Activated gamma-delta T cell treated with anti-CD3 and anti-CD28 coated beads, Interleukin-2, amount 50 U/mL, for 16 hours (primary cell): ENCODE results near the gene RPS27L.

Experiments used
- DNase-seq: peaks from one replicate; pipeline ENCODE4 v3.0.0-alpha.2; 2020; ENCODE audit warnings: low read depth

The RPS27L gene

GRCh38 chr15:63188247-63188925 lies 31.1 kb upstream of the RPS27L start:
- DNase-seq: no peak

DNA sequence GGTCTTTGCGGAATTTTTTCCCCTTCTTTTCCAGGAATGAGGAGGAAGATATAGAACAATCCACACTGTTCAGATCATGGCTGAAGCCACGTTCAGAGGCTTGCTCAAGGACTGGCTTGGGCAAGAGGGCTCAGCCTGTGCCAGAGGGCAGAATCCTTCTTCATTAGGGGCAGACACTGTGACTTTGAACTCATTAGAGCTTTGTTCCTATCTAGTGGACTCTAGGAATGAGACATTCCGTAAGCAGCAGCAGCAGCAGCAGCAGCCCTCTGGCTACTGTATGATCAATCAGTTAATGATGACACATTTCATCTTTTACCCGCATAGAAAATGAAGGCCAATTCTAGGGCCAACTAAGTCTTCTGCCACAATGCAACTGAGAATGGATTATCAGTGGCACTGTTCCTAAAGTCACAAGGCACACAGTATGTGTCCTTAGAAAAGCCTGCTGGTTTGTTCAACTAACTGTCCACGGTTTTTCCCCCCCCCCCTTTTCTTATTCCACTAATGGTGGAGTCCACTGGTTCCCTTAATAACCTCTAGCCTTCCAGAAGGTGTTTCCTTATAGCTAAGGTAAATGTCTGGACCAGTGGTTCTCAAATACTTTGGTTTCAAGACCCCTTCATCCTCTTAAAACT lies 30.4 kb upstream of the RPS27L start:
- DNase-seq: no peak

GRCh38 chr15:63186065-63186464 lies 28.8 kb upstream of the RPS27L start:
- no peak for DNase-seq

DNA sequence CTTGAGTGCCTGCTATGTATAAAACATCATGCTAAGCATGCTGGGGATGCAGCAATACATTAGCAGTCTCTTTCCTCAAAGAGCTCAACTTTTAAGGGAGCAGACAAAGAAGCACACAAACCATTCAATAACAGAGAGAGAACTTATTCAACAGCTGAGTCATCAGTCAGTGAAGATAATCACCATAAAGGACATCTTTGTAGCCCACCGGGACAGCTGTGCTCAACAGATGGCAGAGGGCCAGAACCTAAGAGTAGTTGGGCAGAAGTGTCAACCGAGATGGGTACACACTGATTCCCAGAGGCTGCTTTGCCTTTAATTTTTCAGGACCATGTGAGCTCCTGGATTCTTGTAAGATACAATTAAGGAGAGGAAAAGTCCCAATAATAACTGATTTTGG lies 27.9 kb upstream of the RPS27L start:
- no peak for DNase-seq

GRCh38 chr15:63181648-63182047 lies 24.4 kb upstream of the RPS27L start:
- no peak for DNase-seq

DNA sequence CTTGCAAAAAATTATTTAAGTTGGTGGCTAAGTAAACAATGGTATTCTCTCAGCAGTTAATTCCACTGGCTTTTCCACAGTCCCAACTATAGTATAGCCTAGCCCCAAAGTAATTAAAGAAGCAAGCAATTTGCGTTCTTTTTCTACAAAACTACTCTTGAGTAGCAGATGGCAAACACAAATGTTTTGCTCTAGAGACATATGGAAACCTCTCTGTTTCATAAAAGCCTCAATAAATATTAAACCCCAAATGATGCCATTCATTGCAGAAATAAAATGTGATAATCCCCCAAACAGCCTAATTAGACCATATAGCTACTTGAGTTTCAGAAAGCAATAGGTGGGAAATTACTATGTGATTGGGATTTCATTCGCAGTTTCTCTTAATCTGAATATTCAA lies 23.5 kb upstream of the RPS27L start:
- no peak for DNase-seq

- DNase-seq: no peak
These were observed 20.8 kb upstream of the RPS27L start for GRCh38 chr15:63178034-63178433.

GRCh38 chr15:63176302-63176701 lies 19.0 kb upstream of the RPS27L start:
- DNase-seq: no peak

DNA sequence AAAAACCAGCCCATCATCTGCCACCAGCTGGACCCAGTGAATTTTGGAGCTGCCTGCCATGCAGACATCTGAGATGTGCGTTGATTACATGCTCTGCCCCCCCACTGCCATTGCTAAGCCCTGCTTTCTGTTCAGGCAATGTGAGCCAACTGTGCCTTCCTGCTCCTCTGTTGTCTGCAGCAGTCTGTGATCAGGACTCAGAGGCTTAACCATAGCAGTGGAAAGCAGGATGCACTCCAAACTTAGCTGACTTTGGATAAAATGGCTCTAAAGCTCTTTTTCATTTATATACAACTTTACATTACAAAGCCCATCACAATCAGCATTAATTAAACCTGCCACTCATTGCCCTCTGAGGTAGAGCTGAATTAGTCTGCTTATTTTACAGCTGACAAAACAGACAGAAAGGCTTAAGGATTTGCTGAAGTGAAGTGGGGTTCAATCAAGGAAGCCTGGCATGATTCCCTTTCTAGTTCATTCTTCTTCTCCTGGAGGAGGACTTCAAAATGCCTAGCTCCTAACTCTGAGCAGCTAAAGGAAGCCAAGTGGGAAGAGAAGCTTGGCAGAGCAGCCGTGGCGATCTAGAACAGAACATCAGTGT lies 15.7 kb upstream of the RPS27L start:
- no peak for DNase-seq

DNA sequence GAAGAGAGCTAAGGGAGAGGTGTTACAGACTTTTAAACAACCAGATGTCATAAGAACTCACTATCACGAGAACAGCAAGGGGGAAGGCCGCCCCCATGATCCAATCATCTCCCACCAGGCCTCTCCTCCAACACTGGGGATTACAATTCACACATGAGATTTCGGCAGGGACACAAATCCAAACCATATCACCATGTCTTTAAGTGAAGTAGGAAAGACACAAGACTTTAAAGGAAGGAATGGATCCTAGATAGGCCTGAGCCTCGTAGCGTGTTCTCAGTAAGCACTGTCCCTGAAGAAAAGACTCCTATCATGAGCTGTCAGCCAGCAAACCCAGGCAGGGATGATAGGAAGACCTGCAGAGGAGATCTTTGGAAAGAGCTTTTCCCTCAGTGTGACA lies 15.1 kb upstream of the RPS27L start:
- DNase-seq: no peak

DNA sequence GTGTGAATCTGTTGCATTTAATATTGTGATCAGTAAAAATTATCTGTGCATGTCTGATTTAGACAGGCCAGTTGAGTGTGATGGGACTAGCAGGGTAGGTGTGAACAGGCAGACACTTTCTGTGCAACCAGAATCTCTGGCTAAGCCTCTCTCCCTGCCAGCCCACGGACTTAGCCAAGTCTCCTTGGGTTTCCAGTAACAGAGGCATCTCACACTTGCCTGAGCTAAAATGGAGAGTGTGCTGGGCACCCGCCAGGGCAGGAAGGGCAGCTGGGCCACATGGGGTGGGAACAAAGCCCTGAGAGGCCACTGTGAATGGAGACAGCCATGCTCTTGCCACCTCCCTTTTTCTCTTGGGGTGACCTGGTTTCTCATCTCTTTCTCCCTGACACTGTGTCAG lies 12.5 kb upstream of the RPS27L start:
- DNase-seq: no peak

DNA sequence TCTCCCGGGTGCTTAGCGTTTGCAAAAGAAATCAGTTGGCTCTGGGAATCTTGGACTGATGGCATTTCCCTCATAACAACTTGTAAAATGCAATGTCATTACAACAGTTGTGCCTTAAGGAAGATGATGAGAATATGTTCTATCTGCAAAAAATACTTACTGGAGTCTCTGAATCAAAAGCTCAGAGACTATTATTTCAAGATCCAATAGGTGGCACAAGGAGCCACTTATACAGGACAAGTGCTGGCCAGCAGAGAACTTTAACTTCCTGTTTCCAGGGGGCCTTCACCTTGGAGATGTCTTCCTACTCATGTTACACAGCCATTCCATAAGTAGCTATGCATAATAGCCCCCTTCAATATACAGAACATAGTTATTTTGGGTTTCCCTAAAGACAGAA lies 8.9 kb upstream of the RPS27L start:
- DNase-seq: no peak

DNA sequence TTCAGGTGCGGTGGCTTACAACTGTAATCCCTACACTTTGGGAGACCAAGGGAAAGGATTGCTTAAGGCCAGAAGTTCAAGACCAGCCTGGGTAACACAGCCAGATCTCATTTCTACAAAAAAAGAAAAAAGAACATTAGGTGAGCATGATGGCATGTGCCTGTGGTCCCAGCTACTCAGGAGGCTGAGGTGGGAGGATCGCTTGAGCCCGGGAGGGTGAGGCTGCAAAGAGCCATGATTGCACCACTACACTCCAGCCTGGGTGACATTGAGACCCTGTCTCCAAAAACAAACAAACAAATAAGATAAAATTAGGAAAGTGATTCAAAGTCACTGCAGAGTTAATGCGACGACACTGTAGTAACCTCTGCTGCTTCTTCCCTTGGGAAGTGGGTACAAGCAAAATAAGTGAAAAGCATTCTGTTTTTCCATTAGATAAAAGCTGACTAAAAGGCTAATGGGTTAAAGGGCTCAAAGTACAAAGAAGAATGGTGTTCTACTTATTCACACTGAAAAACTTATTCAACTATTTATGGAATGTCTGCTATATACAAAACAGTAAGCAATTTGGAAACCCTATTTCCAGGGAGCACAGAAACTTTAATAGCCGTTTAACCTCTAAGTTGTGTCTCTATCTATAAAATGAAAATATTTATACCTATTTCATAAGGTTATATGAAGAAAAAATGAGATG lies 8.0 kb upstream of the RPS27L start:
- DNase-seq: no peak

- DNase-seq: no peak
These were observed 5.9 kb upstream of the RPS27L start for GRCh38 chr15:63163217-63163616.

DNA sequence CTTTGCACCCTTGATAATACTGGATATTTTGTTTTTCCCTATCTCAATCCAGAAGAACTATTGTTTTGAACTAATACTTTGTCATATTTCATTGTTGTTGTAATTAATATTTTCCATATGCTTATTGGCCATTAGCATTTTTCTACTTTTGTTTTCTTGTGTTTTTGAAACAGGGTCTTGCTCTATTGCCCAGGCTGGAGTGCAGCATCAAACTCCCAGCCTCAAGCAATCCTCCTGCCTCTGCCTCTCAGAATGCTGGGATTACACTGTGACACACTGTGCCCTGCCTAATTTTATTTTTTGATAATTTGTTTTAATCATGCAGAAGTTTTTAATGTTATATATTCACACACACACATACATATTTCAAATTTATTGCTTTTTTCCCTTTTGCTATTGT lies 3.4 kb upstream of the RPS27L start:
- no peak for DNase-seq

- no peak for DNase-seq
These were observed 684 bp upstream of the RPS27L start for GRCh38 chr15:63157891-63158431.

DNA sequence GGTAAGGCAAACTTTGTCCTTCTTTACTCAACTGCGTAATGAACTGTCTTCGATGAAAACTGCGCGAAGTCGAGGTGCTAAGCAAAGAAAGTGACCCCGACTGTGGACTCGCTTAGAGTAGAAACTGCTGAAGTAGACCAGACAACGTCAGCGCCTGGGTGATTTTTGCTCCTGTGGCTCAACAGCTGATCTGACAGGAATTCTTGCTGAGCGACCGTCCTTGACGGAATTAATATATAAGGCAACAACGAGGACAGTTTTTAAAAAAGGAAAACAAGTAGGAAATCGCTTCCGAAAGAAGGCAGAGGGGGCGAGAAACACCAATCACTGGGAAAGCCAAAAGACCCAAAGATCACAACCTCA lies 541 bp downstream of the RPS27L start:
- DNase-seq: no peak

GRCh38 chr15:63156086-63156710 lies 1.1 kb downstream of the RPS27L start:
- DNase-seq: no peak

DNA sequence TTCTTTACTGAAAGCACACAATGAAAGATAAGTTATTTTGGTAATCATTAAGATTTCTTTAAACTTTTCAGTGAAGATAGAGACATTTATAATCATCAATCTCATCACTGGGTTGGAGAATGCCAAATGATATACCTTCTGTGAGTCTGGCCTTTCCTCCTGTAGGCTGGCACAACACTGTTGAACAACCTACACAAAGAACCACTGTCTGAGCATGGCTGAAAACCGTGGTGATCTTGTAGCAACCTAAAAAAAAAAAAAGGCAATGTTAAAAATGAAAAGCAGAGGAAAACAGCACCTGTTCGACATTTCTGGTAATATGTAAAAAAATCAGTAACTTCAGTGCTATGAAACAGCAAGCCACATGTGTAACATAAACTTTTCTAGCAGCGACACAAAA lies 1.8 kb downstream of the RPS27L start:
- DNase-seq: no peak

DNA sequence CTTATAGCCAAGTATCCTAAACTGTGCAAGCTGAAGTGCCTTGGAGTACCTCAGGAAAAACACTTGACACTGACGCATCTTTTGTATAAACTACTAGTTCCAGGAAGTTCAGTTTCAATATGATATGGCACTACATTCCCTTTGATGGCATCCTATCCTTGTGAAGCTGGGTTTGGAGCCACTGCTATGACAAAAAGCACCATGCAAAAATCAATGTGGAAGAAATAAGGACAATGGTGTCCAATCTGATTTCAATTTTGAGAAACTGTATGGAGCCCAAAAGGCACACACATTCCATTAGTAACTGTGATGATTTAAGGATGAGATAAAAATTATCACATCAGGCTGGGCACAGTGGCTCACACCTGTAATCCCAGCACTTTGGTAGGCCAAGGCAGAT lies 5.6 kb downstream of the RPS27L start:
- no peak for DNase-seq

- no peak for DNase-seq
These were observed 10.6 kb downstream of the RPS27L start for GRCh38 chr15:63146684-63147083.

GRCh38 chr15:63145426-63145825 lies 11.9 kb downstream of the RPS27L start:
- no peak for DNase-seq
